GM19240 (cell line): Measurements from ENCODE around the gene TLE1.

ENCODE experiments used
- DNase-seq: peaks from one replicate; pipeline ENCODE4 v3.0.0; 2011; ENCODE audit warnings: low spot score; ENCODE audit not compliant: insufficient read length

Gene TLE1

DNA sequence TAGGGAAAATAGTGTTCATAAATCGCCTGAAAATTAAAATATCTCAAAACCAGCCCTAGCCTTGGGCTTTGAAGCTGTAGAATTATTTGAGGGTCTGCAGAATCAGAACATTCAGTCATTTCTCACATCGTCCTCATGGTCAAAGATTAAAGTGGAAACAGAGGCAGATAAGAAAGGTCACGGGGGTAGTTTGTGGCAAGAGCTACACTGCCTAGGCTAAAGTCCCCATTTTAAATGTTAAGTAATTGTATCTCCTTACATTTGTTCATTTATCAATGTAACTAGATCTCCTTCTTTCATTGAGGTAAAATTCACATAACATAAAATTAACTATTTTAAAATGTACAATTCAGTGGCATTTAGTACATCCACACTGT, 139.2 kb downstream of the TLE1 start:
- DNase-seq: no peak

DNA sequence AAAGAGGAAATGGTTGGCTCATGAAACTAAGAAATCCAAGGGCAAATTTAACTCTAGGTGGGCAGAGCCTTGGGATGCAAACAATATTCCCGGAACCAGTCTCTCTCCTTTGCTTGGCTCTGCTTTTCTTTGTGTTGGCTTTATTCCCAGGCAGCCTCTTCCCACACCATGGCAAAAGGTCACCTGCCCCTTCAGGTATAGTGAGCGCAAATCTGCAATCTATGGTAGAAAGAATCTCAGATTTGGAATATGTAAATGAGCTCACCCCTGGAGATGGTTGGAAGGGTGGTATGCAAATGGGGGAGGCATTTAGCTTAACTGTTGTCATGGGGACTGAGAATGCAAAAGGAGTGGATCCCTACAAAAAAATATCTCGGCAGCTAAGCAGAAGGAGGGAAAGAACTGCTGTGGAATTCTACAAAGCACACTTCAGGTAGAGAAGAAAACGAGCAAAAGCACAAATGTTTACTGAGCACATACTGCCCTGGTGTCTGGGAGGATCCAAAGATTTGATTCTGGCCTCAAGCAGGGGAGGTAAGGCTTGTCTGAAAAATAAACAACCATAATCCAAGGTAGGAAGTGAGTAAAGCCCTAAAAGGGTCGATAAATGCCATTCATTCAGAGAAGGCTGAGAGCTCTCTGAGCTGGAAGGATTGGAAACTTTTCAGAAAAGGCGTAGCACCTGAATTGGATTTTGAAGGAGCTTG, 139.7 kb downstream of the TLE1 start:
- no peak for DNase-seq

DNA sequence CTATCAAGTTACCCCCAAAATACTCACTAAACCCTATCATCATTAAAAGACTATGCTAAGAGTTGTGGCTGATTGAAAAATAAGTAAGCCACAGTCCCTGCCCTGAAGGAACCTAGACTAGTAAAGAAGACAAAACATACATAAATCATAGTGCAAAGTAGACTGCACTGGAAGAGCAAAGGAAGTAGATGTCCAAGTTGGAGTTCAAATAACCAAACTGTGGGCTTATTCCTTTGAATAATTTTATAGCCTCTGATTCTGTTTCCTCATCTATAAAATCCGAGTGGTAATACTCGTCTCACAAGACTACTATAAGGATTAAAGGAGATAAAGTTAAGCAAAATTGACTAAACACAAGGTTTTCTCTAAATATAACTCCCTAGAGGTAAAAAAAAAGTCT, 140.4 kb downstream of the TLE1 start:
- DNase-seq: no peak

DNA sequence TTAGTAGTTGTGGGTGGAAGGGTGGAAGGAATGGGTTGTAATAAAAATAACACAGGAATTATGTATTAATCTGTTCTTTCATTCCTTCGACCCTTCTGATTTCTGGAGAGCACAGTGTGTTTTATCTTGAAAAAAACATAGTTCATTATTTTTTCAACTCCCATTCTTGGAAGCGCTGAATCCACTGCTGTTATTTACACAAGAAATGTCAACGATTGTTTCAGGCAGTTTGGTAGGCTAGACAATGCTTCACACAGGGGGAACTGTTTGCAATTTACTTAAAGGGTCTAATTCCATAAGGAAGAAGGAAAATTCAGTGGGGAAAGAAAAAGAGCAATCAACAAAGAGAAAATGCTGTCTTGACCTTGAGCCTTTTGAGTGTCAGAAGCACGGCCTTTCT, 142.9 kb downstream of the TLE1 start:
- no peak for DNase-seq

DNA sequence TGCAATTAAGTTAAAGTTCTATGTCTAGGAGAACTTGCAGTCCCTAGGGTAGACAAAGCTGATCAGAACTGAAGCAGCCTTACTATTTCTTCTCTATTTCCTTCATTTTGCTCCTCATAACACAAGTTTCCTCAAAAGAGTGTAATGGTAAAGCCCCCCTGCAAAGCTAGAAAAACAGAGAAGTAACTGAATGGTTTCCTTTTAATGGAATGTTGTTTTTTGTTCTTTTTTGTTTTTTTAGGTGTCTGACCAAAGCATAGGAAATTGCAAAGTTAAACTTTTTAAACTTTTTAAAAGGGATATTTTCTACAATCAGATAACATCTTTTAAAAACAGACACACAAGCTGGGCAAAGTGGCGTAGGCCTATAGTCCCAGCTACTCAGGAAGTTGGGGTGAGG, 145.7 kb downstream of the TLE1 start:
- no peak for DNase-seq

DNA sequence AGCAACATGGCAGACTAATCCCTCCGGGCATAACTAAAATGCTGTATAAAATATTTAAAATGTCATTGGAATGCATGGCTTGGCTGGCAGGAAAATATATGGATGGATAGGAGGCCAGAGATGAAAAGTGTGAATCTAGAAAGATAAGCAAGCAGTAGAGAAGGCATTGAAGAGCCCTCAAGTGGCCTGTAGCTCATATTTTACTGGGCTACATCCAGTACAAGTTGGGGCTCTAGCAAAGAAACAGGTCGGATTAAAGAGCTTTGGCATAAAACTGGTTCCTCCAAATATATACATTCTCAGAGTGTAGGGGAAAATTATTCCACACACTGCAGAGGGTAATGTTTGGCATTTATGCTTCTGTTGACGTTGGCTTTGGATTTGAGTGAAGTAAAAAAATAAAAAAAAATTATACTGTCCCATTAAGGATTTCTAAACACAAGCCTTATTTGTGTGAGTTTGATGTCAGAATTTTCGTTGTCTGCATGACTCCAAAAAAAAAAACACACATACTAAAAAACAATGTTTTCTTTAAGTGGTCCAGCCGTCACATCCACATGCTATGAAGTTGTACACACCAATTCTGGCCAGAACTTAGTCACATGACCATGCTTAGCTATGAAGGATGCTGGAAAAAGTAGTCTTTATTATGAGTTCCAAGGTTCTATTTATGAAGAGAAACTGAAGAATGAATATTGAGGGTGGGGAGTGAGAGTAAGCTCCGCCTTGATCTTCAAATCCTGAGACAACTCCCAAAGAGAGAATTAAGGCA, 147.0 kb downstream of the TLE1 start:
- DNase-seq: no peak

DNA sequence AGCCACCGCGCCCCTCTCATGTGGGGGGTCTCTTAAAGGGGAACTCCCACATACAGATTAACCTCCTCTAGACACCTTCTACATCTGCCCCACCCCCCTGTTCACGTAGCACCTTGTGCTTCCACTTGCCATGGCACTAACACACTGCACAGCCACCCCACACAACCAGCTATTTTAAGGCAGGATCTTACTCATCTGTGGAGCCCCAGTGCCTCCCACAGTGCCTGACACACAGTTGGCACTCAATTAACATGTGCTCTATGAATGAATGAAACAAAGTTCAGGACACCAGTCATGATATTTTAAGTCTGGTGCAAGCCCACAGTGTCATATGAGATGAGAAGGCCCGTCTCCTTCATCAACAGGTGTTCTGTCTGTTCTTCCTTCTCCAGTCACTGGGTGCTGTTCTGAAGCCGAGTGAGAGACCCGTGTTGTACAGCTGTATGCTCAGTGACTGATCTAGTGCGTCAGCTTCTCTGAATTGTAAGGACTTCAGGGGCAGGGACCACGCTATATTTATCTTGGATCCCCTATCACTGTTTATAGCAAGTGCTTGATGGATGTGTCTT, 149.1 kb downstream of the TLE1 start:
- no peak for DNase-seq

- DNase-seq: no peak
These were observed 150.0 kb downstream of the TLE1 start for GRCh38 chr9:81539317-81539716.

- no peak for DNase-seq
These were observed 150.5 kb downstream of the TLE1 start for GRCh38 chr9:81538890-81539289.

GRCh38 chr9:81537964-81538363, 151.4 kb downstream of the TLE1 start:
- no peak for DNase-seq

DNA sequence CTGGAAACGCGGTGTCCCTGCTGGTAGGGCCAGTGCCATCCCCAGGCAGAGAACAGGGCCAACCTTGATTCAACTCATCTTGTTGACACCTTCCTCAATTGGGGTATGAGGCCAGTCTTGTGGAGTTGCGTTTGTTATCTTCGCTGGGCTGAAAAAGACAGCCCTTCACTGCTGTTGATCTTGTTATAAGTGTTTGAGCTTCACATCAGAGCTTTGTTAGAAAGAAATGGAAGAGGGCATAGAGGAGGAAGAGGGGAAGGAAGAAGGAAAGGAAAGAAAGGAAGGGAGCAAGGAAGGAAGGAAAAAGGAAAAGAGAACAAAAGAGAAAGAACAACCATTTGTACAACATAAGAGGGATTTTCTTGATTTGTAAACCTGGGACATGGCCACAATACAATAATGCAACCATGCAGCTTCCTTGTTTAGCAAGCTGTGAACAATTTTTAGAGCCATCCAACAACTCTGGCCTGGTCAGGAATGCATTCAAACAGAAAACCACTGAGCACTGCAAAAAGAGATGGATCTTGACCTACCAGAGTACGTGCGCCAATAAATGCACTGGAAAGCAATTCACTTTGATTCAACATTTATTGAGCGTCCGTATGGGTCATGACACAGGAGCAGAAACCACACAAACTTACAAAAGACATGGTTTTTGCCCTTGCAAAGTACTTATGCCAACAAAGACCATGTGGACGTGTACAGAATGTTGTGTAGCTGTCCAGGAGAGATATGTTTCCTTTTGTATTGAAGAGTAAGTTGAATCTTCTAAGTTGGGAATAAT, 152.9 kb downstream of the TLE1 start:
- DNase-seq: no peak

DNA sequence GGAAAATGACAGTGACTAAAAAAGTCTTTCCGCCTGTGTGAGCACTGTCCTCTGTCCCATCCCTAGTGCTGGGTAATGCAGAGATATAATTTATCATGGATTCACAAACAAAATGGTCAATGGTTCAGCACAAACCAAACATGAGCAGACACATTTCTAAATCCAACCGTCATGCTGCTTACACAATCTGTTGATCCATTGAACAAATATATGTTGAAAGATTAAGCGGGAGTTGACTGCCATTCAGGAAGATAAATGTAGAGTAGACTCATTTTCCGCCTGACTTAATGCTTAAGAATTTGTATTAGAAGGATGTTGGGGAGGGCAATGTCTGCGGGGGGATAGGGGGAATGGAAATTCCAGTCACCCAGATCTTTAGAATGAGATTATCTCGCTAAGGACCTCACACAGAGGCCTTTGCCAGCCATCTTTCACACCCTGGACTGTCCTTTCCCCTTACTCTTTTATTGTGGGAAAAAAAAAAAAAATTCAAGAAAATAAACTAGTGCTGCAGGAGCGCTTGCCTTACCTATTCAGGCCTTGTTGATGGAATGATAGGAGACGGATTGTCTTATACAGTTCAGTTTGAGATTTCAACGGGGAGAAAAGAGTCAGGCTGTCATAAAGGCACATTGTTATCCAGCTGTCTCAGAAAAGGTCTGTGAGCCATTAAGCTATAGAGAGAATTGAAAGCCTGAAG, 153.7 kb downstream of the TLE1 start:
- DNase-seq: no peak

DNA sequence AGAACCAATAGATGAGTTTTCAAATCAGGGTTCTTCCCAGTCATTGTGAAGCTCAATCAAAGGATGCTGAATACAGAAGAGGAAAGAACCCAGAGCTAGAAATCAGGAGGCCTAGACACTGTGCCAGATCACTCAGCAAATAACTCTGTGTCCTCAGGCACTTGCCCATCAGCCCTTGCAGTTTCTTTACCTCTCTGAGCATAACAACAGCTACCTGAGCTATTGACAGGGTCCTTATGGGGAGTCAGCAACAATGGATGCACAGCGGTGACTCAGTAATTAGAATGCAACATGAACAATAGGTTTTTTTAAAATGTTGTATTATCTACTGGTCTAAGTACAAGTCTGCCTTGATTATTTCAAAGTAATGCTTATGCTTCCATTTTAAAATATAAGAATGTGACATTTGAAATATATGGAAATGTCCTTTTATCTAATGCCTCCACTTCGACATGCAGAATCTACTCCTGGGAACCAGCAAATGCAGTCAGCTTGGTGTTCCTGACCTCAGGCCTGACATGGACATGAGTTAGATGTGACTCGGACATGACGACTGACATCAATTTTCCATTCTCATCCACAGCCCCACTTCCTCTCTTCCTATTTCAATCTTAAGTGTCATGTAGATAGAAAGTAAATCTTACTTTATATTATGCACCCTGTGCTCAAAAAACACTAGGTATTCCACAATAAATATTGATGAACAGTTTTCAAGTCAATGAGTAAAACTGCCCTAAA, 155.0 kb downstream of the TLE1 start:
- no peak for DNase-seq
